ENCODE measurements around the gene INTS4. TPM values are rescaled to one million over a fixed set of nuclear protein-coding genes. Genes with fewer than 3 reads are reported as not detected.
"Not testable (repeated sequence)": the region's sequence is repeated elsewhere in the genome, so short reads cannot be mapped to it uniquely, and the experiment has no call there.

The INTS4 gene
- total and polyA plus RNA-seq, 4 donors = 25.3 to 42.3 (median 29.7) TPM

- H3K4me3 ChIP-seq (ENCODE audit: low read depth, low read length); H3K27ac ChIP-seq (ENCODE audit: low read depth, low read length); H3K9me3 ChIP-seq (ENCODE audit: control insufficient read depth, insufficient read depth, low read length); H3K4me1 ChIP-seq (ENCODE audit: control insufficient read depth, insufficient read depth, low read length); DNase-seq (ENCODE audit: low read depth in 4 of 6, low spot score in 6 of 6); H3K27me3 ChIP-seq (ENCODE audit: control insufficient read depth, insufficient read depth, low read length): not testable (repeated sequence)
- H3K36me3 ChIP-seq (ENCODE audit: control insufficient read depth, insufficient read depth, low read length) = peaks cover 10% of the 10 kb centered on the region
- WGBS (ENCODE audit: insufficient coverage) = no CpG with 5 or more reads among the region's 2 CpGs
Measured at GRCh38 chr11:77917713-77918112, 76.8 kb downstream of the INTS4 start.

- H3K27ac ChIP-seq (ENCODE audit: low read depth, low read length) = peak overlapping the region; percentile 40
- not testable (repeated sequence) for H3K9me3 ChIP-seq (ENCODE audit: control insufficient read depth, insufficient read depth, low read length); H3K4me3 ChIP-seq (ENCODE audit: low read depth, low read length); H3K27me3 ChIP-seq (ENCODE audit: control insufficient read depth, insufficient read depth, low read length); H3K4me1 ChIP-seq (ENCODE audit: control insufficient read depth, insufficient read depth, low read length)
- peaks cover 10% of the 10 kb centered on the region for H3K36me3 ChIP-seq (ENCODE audit: control insufficient read depth, insufficient read depth, low read length)
- 41% methylated on average over 2 of the region's 4 CpGs for WGBS (ENCODE audit: insufficient coverage)
- peak in 5 of 6 donors; percentile 5 to 63 (median 9) for DNase-seq (ENCODE audit: low read depth in 4 of 6, low spot score in 6 of 6)
Measured at GRCh38 chr11:77914307-77914791, 80.1 kb downstream of the INTS4 start.

- WGBS (ENCODE audit: insufficient coverage) = no CpG with 5 or more reads among the region's 4 CpGs
- Histone ChIP-seq H3K27ac (ENCODE audit: low read depth, low read length) (peak overlapping the region; percentile 40), H3K36me3 (ENCODE audit: control insufficient read depth, insufficient read depth, low read length) (peaks cover 10% of the 10 kb centered on the region)
- H3K27me3 ChIP-seq (ENCODE audit: control insufficient read depth, insufficient read depth, low read length); DNase-seq (ENCODE audit: low read depth in 4 of 6, low spot score in 6 of 6); H3K9me3 ChIP-seq (ENCODE audit: control insufficient read depth, insufficient read depth, low read length); H3K4me1 ChIP-seq (ENCODE audit: control insufficient read depth, insufficient read depth, low read length); H3K4me3 ChIP-seq (ENCODE audit: low read depth, low read length): not testable (repeated sequence)
Measured at GRCh38 chr11:77913608-77914306, 80.7 kb downstream of the INTS4 start.

- H3K4me1 ChIP-seq (ENCODE audit: control insufficient read depth, insufficient read depth, low read length); H3K36me3 ChIP-seq (ENCODE audit: control insufficient read depth, insufficient read depth, low read length); H3K9me3 ChIP-seq (ENCODE audit: control insufficient read depth, insufficient read depth, low read length); H3K27ac ChIP-seq (ENCODE audit: low read depth, low read length); H3K4me3 ChIP-seq (ENCODE audit: low read depth, low read length); H3K27me3 ChIP-seq (ENCODE audit: control insufficient read depth, insufficient read depth, low read length): not testable (repeated sequence)
- peak in 1 of 6 donors; percentile 19 for DNase-seq (ENCODE audit: low read depth in 4 of 6, low spot score in 6 of 6)
- no CpG with 5 or more reads among the region's 6 CpGs for WGBS (ENCODE audit: insufficient coverage)
Measured at GRCh38 chr11:77910828-77911227, 83.6 kb downstream of the INTS4 start.

- DNase-seq (ENCODE audit: low read depth in 4 of 6, low spot score in 6 of 6) = no peak
- Histone ChIP-seq H3K4me3 (ENCODE audit: low read depth, low read length) (no peak overlapping the region), H3K4me1 (ENCODE audit: control insufficient read depth, insufficient read depth, low read length) (no peaks in the 10 kb centered on the region), H3K27ac (ENCODE audit: low read depth, low read length) (no peak overlapping the region), H3K36me3 (ENCODE audit: control insufficient read depth, insufficient read depth, low read length) (no peaks in the 10 kb centered on the region), H3K9me3 (ENCODE audit: control insufficient read depth, insufficient read depth, low read length) (no peaks in the 10 kb centered on the region), H3K27me3 (ENCODE audit: control insufficient read depth, insufficient read depth, low read length) (no peaks in the 10 kb centered on the region)
- WGBS (ENCODE audit: insufficient coverage) = no CpG with 5 or more reads among the region's 2 CpGs
Measured at GRCh38 chr11:77909277-77909676, 85.2 kb downstream of the INTS4 start.

- H3K27ac ChIP-seq (ENCODE audit: low read depth, low read length) = no peak overlapping the region
- DNase-seq (ENCODE audit: low read depth in 4 of 6, low spot score in 6 of 6) = no peak
- H3K27me3 ChIP-seq (ENCODE audit: control insufficient read depth, insufficient read depth, low read length) = no peaks in the 10 kb centered on the region
- H3K9me3 ChIP-seq (ENCODE audit: control insufficient read depth, insufficient read depth, low read length) = no peaks in the 10 kb centered on the region
- H3K4me1 ChIP-seq (ENCODE audit: control insufficient read depth, insufficient read depth, low read length) = no peaks in the 10 kb centered on the region
- no CpG with 5 or more reads among the region's 2 CpGs for WGBS (ENCODE audit: insufficient coverage)
- no peaks in the 10 kb centered on the region for H3K36me3 ChIP-seq (ENCODE audit: control insufficient read depth, insufficient read depth, low read length)
- H3K4me3 ChIP-seq (ENCODE audit: low read depth, low read length) = no peak overlapping the region
Measured at GRCh38 chr11:77908835-77909234, 85.6 kb downstream of the INTS4 start.

GRCh38 chr11:77894949-77895348, 99.5 kb downstream of the INTS4 start:
- H3K4me3 ChIP-seq (ENCODE audit: low read depth, low read length); H3K27me3 ChIP-seq (ENCODE audit: control insufficient read depth, insufficient read depth, low read length); H3K27ac ChIP-seq (ENCODE audit: low read depth, low read length); H3K36me3 ChIP-seq (ENCODE audit: control insufficient read depth, insufficient read depth, low read length); H3K4me1 ChIP-seq (ENCODE audit: control insufficient read depth, insufficient read depth, low read length); H3K9me3 ChIP-seq (ENCODE audit: control insufficient read depth, insufficient read depth, low read length); DNase-seq (ENCODE audit: low read depth in 4 of 6, low spot score in 6 of 6): not testable (repeated sequence)
- no CpG with 5 or more reads among the region's 1 CpG for WGBS (ENCODE audit: insufficient coverage)

- H3K27me3 ChIP-seq (ENCODE audit: control insufficient read depth, insufficient read depth, low read length); H3K36me3 ChIP-seq (ENCODE audit: control insufficient read depth, insufficient read depth, low read length); H3K4me1 ChIP-seq (ENCODE audit: control insufficient read depth, insufficient read depth, low read length); DNase-seq (ENCODE audit: low read depth in 4 of 6, low spot score in 6 of 6); H3K9me3 ChIP-seq (ENCODE audit: control insufficient read depth, insufficient read depth, low read length); H3K4me3 ChIP-seq (ENCODE audit: low read depth, low read length); H3K27ac ChIP-seq (ENCODE audit: low read depth, low read length): not testable (repeated sequence)
- no CpG with 5 or more reads among the region's 4 CpGs for WGBS (ENCODE audit: insufficient coverage)
Measured at GRCh38 chr11:77891703-77892102, 102.8 kb downstream of the INTS4 start.

- not testable (repeated sequence) for H3K9me3 ChIP-seq (ENCODE audit: control insufficient read depth, insufficient read depth, low read length); H3K27ac ChIP-seq (ENCODE audit: low read depth, low read length); H3K36me3 ChIP-seq (ENCODE audit: control insufficient read depth, insufficient read depth, low read length); H3K4me1 ChIP-seq (ENCODE audit: control insufficient read depth, insufficient read depth, low read length); DNase-seq (ENCODE audit: low read depth in 4 of 6, low spot score in 6 of 6); H3K27me3 ChIP-seq (ENCODE audit: control insufficient read depth, insufficient read depth, low read length); H3K4me3 ChIP-seq (ENCODE audit: low read depth, low read length)
- WGBS (ENCODE audit: insufficient coverage) = 98% methylated on average over 6 of the region's 7 CpGs
Measured at GRCh38 chr11:77891256-77891655, 103.2 kb downstream of the INTS4 start.

GRCh38 chr11:77890619-77891056, 103.8 kb downstream of the INTS4 start:
- not testable (repeated sequence) for DNase-seq (ENCODE audit: low read depth in 4 of 6, low spot score in 6 of 6); H3K27ac ChIP-seq (ENCODE audit: low read depth, low read length); H3K9me3 ChIP-seq (ENCODE audit: control insufficient read depth, insufficient read depth, low read length); H3K4me1 ChIP-seq (ENCODE audit: control insufficient read depth, insufficient read depth, low read length); H3K4me3 ChIP-seq (ENCODE audit: low read depth, low read length); H3K27me3 ChIP-seq (ENCODE audit: control insufficient read depth, insufficient read depth, low read length)
- H3K36me3 ChIP-seq (ENCODE audit: control insufficient read depth, insufficient read depth, low read length) = peaks cover 13% of the 10 kb centered on the region
- no CpG with 5 or more reads among the region's 4 CpGs for WGBS (ENCODE audit: insufficient coverage)
